Activated naive CD8-positive, alpha-beta T cell treated with anti-CD3 and anti-CD28 coated beads, Interleukin-2, amount 50 U/mL, for 24 hours (primary cell): ENCODE data around the gene CRACDL.
"Not testable (repeated sequence)": the region's sequence is repeated elsewhere in the genome, so short reads cannot be mapped to it uniquely, and the experiment has no call there.

Experiments
- ATAC-seq: fragments of 150-1000 bp; cut with Tn5 transposase; one replicate; pipeline ENCODE4 v1.10.0; 2021
- DNase-seq: peaks from one replicate; pipeline ENCODE4 v3.0.0; 2021
- H3K27ac Mint-ChIP-seq: one replicate; pipeline ENCODE4 v1.8.0; 2021; ENCODE audit warnings: mild to moderate bottlenecking, mixed read lengths
- H3K27me3 Mint-ChIP-seq: one replicate; pipeline ENCODE4 v1.8.0; 2021; ENCODE audit warnings: mixed read lengths
- H3K36me3 Mint-ChIP-seq: one replicate; pipeline ENCODE4 v1.8.0; 2021; ENCODE audit warnings: low read depth, mixed read lengths
- H3K4me1 Mint-ChIP-seq: one replicate; pipeline ENCODE4 v1.8.0; 2021; ENCODE audit warnings: mixed read lengths
- H3K4me3 Mint-ChIP-seq: one replicate; pipeline ENCODE4 v1.8.0; 2021; ENCODE audit warnings: mild to moderate bottlenecking, moderate library complexity, mixed read lengths
- H3K9me3 Mint-ChIP-seq: one replicate; pipeline ENCODE4 v1.8.0; 2021; ENCODE audit warnings: mixed read lengths

The CRACDL gene

DNA sequence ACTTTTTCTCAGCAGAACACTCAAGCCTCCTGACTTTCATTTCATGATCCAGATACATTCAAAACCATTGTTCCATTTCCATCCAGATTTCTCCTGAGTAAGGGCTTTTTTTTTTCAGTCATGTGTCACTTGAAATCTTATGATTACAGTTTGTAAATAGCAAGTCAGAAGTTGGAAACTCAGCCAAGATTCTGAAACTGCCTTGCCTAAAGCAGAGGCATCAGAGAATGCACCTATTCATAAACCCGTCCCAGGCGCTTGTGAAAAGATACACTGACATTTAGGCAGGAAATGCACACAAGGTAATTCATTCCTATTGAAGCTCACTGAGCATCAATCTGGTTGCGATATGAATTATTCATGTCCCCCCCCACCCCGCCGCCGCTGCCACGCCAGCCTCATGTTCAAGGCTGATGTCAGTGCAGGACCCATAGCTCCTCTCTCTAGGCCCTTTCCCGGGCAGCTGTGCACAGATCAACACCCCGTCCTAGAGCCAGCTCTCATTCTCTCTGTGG, 174.7 kb downstream of the CRACDL start:
- Mint-ChIP-seq H3K27ac (peak overlapping the region; percentile 64), H3K27me3 (no peaks in the 10 kb centered on the region)

DNA sequence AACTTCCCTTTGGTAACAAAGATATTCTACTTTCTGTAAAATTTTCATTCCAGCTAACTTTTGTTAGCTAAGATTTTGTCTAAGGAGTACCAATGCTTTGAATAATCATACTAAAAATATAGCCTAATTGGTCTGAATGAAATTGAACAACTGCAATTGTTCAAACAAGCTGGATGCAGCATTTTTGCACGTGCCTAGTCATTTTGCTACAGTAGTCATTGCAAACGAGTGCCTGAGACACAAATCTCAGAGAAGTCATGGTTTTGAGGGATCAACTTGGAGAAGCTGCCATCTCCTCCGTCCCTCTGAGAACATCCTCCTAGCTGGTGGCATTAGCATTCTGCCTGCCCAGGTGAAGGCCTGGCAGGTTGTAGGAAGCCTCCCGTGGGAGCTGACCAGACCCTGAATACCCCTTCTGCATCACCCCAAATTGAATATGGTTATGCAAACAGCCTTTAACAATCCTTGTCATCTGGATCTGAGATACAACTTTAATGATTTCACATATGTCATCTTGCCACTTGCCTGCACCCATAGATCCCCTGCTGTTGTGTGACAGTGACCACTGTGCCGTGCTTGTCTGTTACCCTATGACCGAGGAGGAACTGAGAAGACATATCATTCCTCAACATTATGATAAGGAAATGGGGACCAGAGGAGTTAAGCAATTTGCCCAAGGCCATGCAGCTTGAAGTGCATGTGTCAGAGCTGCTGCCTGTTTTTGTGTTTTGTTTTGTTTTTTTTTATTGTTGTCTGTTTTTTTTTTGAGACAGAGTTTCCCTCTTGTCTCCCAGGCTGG, 176.0 kb downstream of the CRACDL start:
- Mint-ChIP-seq H3K36me3 (no peaks in the 10 kb centered on the region), H3K4me1 (peaks cover 68% of the 10 kb centered on the region), H3K27me3 (no peaks in the 10 kb centered on the region), H3K4me3 (no peak overlapping the region), H3K27ac (peak overlapping the region; percentile 66), H3K9me3 (no peaks in the 10 kb centered on the region)
- no peak for ATAC-seq
- no peak for DNase-seq

More for the DNA sequence above, 174.7 kb downstream of the CRACDL start:
- Mint-ChIP-seq H3K36me3 (no peaks in the 10 kb centered on the region), H3K9me3 (no peaks in the 10 kb centered on the region), H3K4me3 (peak overlapping the region; percentile 48), H3K4me1 (peaks cover 75% of the 10 kb centered on the region)
- peak; percentile 71 for ATAC-seq
- peak; percentile 72 for DNase-seq

DNA sequence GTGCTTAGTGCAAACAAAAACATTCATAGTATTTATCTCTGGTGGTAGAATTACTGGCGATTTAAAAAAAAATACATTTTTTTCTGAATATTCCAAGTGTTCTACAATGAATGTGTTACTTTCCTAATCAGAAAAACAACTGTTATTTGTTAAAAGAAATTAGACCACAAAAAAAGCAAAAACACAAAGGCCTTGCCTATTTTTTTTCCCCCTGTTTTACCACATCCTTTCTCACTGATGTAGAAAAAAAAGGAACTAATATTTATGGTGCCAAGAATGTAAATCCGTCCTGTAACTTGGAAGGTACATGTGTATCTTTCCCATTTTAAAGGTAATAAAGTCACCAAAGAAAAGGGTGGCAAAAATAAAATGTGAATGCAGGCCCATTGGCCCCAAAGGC, 176.7 kb downstream of the CRACDL start:
- H3K36me3 Mint-ChIP-seq: no peaks in the 10 kb centered on the region
- H3K27ac Mint-ChIP-seq: peak overlapping the region; percentile 66
- H3K4me3 Mint-ChIP-seq: no peak overlapping the region
- DNase-seq (no peak), ATAC-seq (no peak)
- H3K27me3 Mint-ChIP-seq: no peaks in the 10 kb centered on the region
- H3K4me1 Mint-ChIP-seq: peaks cover 64% of the 10 kb centered on the region
- no peaks in the 10 kb centered on the region for H3K9me3 Mint-ChIP-seq

DNA sequence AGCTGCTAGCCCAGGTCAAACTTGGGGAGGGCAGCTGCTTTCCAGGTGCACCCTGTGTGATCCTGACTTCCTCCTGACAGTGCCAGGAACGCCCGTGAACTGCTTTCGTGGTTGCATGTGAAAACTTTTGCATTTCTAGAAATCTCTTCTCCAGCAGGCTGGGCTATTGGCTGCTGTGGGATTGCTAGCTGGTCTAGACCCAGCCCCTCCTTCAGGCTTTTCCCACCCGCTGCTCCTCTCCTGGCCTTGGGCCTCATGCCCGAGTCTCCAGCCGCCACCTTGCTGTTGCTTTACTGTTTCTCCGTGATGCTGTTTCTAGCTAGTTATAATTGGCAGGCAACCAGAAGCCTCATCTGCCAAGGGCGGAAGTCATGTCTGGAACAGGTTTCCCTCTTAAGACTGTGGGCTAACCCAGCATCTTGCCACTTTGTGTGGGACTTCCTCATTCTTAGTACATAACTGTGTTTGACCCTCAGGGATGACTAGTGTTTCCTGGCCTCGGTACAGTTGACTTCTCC, 178.1 kb downstream of the CRACDL start:
- DNase-seq (peak; percentile 52), ATAC-seq (peak; percentile 73)
- Mint-ChIP-seq H3K4me3 (peak overlapping the region; percentile 67), H3K27ac (peak overlapping the region; percentile 93), H3K27me3 (no peaks in the 10 kb centered on the region), H3K36me3 (no peaks in the 10 kb centered on the region), H3K4me1 (peaks cover 55% of the 10 kb centered on the region), H3K9me3 (no peaks in the 10 kb centered on the region)

DNA sequence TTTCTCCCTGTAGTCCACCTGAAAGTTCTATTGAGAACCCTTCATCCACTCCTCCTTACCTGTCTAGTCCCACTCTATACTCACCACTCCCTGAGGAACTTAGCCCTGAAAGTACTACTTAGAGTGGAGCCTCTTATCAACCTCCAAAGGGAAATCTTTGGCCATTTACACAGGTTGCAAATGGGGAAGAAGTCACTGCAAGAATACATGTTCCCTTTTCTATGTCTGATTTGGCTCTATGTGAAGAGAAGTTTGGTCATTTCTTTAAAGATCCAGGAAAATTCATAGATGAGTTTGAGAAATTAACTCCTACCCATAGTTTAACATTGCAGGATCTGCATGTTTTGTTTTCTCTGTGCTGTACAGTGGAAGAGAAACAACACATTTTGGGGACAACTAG, 182.2 kb downstream of the CRACDL start:
- Mint-ChIP-seq H3K27me3 (no peaks in the 10 kb centered on the region), H3K36me3 (peaks cover under 1% of the 10 kb centered on the region), H3K4me3 (no peak overlapping the region), H3K4me1 (peaks cover 26% of the 10 kb centered on the region), H3K9me3 (no peaks in the 10 kb centered on the region), H3K27ac (no peak overlapping the region)
- DNase-seq (no peak), ATAC-seq (no peak)

DNA sequence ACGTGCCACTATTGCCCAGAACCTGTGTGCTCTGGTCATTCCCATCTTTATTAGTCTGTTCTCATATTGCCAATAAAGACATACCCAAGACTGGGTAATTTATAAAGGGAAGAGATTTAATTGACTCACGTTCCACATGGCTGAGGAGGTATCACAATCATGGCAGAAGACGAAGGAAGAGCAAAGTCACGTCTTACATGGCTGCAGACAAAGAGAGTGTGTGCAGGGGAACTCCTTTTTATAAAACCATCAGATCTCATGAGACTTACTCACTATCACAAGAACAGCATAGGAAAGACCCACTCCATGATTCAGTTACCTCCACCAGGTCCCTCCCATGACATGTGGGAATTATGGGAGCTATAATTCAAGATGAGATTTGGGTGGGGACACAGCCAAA, 183.3 kb downstream of the CRACDL start:
- not testable (repeated sequence) for H3K27ac Mint-ChIP-seq, H3K9me3 Mint-ChIP-seq, H3K4me3 Mint-ChIP-seq, H3K27me3 Mint-ChIP-seq, H3K36me3 Mint-ChIP-seq, DNase-seq, ATAC-seq
- peaks cover 26% of the 10 kb centered on the region for H3K4me1 Mint-ChIP-seq

DNA sequence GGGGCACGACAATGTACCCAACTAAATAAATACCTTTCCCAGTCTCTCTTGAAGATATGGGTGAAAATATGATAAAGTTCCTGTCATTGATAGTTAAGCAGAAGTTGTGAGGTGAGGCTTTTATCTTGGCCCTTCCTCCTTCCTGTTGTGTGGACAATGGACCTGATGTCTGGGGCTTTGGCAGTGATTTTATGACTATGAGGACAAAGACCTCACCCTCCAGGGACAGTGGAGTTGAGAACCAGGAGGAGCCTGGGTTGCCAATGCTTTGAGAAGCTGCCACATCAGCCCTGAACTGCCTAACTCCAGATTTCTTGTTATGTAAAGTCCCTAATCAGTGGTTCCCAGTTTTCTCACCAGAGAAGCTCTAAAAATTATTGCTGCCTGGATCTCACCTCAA, 184.3 kb downstream of the CRACDL start:
- Mint-ChIP-seq H3K9me3 (no peaks in the 10 kb centered on the region), H3K36me3 (peaks cover 2% of the 10 kb centered on the region), H3K27me3 (no peaks in the 10 kb centered on the region), H3K27ac (no peak overlapping the region), H3K4me3 (no peak overlapping the region), H3K4me1 (peaks cover 23% of the 10 kb centered on the region)
- ATAC-seq: no peak
- no peak for DNase-seq

DNA sequence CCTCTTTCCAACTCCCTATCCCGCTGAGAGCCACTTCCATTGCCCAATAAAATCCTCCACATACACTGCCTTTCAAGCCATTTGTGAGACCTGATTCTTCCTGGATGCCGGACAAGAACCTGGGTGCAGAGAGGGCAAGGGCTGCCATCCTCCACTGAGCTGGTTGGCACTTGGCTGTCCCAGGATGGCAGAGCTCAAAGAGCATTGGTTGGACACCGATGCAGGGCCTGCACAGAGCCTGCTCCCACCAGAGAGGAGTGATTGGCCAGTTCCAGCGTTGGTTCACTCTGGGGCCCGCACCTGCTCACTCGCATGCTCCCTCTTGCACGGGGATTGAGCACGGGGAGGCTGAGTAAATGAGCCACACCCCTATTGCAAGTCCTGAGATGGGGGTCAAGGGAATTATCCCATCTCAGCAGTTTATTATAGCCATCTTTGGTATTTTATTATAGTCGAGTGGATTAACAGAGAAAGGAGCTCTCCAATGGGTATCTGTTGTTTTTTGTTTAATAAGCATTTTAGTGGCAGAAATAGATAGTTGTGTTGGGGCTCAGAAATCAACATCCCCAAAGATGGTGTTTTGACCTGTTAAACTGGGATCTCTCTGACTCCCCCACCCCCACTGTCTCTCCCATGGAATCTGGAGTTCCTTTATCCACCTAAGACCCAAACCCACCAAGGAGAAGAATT, 185.3 kb downstream of the CRACDL start:
- Mint-ChIP-seq H3K9me3 (no peaks in the 10 kb centered on the region), H3K27me3 (no peaks in the 10 kb centered on the region), H3K4me1 (peaks cover 25% of the 10 kb centered on the region), H3K4me3 (no peak overlapping the region), H3K36me3 (peaks cover 2% of the 10 kb centered on the region), H3K27ac (no peak overlapping the region)
- DNase-seq (no peak), ATAC-seq (no peak)

DNA sequence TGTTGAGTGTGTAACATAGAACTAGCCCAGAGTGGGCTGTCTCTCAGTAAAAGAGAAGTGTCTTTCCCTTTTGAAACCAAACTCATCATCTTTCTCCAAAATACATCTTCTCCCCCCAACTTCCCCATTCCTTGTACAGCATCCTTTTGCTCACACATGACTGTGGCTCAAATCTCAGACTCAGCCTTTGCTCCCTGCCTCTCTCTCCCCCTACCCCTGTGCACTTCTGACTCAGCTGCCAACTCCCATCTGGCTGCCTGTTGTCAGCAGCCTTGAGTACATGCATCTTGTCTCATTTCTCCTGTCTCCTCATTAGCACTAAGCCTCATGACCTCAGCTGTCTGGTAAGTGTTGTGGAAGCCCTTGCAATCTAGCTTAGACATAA, 187.0 kb downstream of the CRACDL start:
- peaks cover 40% of the 10 kb centered on the region for H3K4me1 Mint-ChIP-seq
- H3K4me3 Mint-ChIP-seq: no peak overlapping the region
- ATAC-seq: peak; percentile 46
- peaks cover 2% of the 10 kb centered on the region for H3K36me3 Mint-ChIP-seq
- no peaks in the 10 kb centered on the region for H3K27me3 Mint-ChIP-seq
- peak overlapping the region; percentile 21 for H3K27ac Mint-ChIP-seq
- no peak for DNase-seq
- H3K9me3 Mint-ChIP-seq: peaks cover 5% of the 10 kb centered on the region

DNA sequence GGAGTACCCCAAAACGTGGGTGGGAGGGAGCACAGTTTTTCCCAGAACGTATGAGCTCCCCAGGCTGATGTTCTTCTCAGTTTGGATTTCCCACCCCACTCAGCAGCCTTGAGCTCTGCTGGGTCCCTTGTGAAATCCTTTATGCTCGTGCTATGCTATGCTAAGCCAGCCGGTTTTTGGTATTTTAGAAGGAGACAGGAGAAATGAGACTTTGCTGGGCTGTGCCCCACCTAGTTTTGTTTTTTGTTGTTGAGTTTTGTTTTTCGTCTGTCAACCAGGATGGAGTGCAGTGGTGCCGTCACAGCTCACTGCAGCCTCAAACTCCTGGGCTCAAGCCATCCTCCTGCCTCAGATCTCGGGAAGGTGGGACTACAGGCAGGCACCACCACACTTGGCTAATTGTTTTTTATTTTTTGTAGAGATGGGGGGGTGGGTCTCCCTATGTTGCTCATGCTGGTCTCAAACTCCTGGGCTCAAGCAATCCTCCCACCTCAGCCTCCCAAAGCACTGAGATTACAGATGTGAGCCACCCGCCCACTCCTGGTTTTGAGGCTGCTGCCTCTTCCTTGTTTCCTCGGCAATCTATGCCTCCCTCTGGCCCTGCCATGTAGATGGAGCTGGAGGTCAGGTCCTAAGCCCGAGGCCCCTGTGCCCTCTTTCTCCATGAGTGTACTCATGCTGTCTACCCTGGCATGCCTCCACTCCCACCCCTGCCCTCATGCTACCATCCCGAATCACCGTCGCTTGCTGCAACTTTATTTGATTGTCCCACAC, 187.5 kb downstream of the CRACDL start:
- DNase-seq: no peak
- Mint-ChIP-seq H3K4me3 (no peak overlapping the region), H3K27me3 (no peaks in the 10 kb centered on the region), H3K27ac (peak overlapping the region; percentile 21), H3K36me3 (peaks cover 2% of the 10 kb centered on the region), H3K9me3 (peaks cover 5% of the 10 kb centered on the region), H3K4me1 (peaks cover 43% of the 10 kb centered on the region)
- ATAC-seq: no peak

DNA sequence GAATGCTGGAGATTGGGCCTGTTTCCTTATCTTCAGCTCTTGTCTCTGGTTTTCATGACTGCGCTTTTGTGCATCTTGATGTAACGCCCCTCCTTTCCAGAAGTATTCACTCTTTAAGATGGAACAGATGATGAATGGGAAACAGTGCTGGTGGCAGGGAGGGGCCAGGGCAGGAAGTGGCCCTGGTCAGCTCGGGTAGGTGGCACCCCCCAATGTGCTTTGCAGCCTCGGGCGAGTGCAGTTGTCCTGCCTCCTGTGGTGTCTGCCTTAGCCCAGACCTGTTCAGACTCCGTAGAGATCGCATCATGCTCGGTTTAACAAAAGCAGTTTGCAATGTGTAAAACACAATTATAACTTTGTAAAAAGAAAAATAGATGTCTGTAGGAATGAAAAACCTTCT, 188.1 kb downstream of the CRACDL start:
- peaks cover 2% of the 10 kb centered on the region for H3K36me3 Mint-ChIP-seq
- DNase-seq (no peak), ATAC-seq (peak; percentile 48)
- H3K9me3 Mint-ChIP-seq: peaks cover 5% of the 10 kb centered on the region
- peaks cover 46% of the 10 kb centered on the region for H3K4me1 Mint-ChIP-seq
- no peak overlapping the region for H3K4me3 Mint-ChIP-seq
- H3K27ac Mint-ChIP-seq: no peak overlapping the region
- no peaks in the 10 kb centered on the region for H3K27me3 Mint-ChIP-seq

DNA sequence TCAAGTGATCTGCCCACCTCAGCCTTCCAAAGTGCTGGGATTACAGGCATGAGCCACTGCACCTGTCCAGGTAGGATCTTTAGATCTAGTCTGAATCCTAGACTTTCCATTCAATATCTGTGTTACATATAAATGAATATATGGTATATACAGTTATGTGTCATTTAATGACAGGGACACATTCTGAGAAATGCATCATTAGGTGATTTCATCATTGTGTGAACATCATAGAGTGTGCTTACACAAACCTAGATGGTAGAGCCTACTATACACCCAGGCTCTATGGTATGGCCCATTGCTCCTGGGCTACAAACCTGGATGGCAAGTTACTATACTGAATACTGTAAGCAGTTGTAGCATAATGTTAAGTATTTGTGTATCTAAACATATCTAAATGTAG, 189.6 kb downstream of the CRACDL start:
- H3K36me3 Mint-ChIP-seq: peaks cover 2% of the 10 kb centered on the region
- no peak overlapping the region for H3K27ac Mint-ChIP-seq
- H3K9me3 Mint-ChIP-seq: peaks cover 5% of the 10 kb centered on the region
- no peak for DNase-seq
- no peak for ATAC-seq
- H3K27me3 Mint-ChIP-seq: no peaks in the 10 kb centered on the region
- H3K4me1 Mint-ChIP-seq: peaks cover 51% of the 10 kb centered on the region
- no peak overlapping the region for H3K4me3 Mint-ChIP-seq

DNA sequence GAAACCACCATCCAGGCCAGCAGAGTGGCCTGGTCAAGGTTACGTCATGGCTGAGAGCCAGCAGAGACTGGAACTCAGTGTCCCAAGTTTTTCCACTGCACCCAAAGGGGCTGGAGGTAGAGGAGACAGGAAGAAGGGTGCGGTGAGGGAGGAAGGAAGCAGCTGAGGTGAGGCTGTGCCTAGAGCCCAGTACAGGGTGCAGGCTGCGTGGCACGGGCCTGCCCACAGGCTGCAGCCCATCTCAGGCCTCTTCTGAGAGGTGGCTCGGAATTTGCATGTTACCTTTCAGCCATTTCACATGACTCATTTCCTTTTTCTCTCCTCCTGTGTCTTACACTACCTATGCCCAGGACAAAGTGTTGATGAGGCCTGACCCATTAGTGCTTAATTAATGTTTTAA, 191.4 kb downstream of the CRACDL start:
- Mint-ChIP-seq H3K4me1 (peaks cover 55% of the 10 kb centered on the region), H3K36me3 (peaks cover 2% of the 10 kb centered on the region), H3K4me3 (no peak overlapping the region), H3K9me3 (peaks cover 5% of the 10 kb centered on the region), H3K27me3 (no peaks in the 10 kb centered on the region), H3K27ac (no peak overlapping the region)
- DNase-seq (no peak), ATAC-seq (no peak)
